CD4-positive, alpha-beta T cell treated with Interleukin-4 for 4 hours (primary cell): ENCODE measurements around the gene PPP1R2C.

Experiments
- DNase-seq: peaks from one replicate; pipeline ENCODE4 v3.0.0-alpha.2; 2020

The PPP1R2C gene

DNA sequence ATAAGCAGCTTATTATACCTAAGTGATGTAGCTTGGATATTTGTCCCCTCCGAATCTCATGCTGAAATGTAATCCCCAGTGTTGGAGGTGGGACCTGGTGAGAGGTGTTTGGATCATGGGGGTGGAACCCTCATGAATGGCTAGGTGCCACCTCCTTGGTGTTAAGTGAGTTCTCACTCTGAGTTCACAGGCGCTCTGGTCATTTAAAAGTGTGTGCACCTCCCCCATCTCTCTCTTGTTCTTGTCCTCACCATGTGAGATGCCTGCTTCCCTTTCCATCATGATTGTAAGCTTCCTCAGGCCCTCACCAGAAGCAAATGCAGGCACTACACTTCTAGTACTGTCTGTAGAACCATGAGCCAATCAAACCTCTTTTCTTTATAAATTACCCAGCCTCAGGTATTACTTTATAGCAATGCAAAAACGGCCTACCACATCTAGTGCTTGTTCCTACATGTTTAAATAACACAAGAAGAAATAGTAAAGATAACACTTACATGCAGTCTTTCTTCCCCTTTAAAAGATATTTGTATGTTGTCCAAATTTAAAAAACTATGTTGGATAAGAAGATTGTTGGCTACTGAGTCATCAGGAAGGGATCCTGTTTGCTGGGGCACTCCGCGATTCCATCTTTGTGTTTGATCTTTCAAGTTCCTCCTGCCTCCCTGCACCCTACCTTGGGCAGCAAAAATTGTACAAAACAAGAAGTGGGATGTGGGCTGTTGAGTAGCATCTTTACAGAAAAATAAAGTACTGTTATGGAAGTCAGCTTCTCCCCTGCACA, 29.7 kb downstream of the PPP1R2C start:
- no peak for DNase-seq

- DNase-seq = no peak
Measured at GRCh38 chrX:42746606-42747005, 31.4 kb downstream of the PPP1R2C start.

GRCh38 chrX:42740456-42740855, 37.5 kb downstream of the PPP1R2C start:
- no peak for DNase-seq

- peak; percentile 0 for DNase-seq
Measured at GRCh38 chrX:42739741-42740140, 38.2 kb downstream of the PPP1R2C start.

DNA sequence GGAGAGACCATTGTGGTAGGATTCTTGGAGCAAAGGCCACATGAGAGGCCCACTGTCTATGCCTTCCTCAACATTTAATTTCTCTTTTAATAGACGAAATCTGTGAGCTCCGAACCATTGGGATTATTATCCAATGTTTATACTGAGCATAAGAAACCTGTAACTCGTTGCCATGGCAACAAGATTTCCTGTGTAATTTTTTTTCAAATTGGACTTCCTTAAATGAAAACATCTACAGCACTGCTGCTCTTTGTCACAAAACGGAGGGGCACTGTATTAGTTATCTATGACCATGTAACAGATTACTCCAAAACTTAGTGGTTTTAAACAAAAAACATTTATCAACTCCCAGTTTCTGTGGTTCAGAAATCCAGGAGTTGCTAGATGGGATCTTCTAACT, 38.7 kb downstream of the PPP1R2C start:
- DNase-seq = peak; percentile 48

DNA sequence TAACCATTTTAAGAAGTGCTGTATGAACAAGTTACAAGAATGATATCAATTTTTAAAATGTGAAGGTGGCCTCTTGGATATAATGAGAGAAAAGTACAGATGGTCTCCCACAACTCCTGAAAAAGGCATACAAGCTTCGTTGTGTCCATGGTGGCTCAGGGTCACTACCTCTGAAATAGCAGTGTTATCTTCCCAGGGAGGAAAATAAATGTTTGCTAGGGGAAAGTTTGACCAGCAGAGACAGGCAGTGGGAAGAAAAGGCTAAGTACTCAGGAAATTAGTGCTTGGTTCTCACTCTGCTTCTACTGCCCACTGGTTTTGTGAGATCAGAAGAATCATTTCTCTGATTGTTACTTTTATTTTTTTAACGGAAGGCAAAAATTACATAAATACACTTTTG, 39.4 kb downstream of the PPP1R2C start:
- no peak for DNase-seq

DNA sequence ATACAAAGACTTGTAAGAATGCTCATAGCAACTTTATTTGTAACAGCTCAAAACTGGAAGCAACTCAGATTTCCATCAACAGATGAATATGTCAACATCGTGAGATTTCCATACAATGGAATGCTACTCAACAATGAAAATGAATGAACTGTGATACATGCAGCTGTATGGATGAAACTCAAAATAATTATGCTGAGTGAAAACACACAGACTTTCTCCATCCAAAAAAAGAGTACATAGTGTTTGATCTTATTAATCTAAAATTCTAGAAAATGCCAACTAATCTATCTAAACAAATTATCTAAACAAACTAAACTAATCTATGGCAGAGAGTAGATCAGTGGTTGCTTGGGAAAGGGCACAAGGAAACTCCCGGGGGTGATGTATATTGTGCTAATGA, 42.7 kb downstream of the PPP1R2C start:
- no peak for DNase-seq

- DNase-seq = no peak
Measured at GRCh38 chrX:42732506-42732905, 45.5 kb downstream of the PPP1R2C start.
